SH-SY5Y (cell line): ENCODE results near the gene ULK4.

Source experiments
- GATA2 ChIP-seq: IDR thresholded peaks from 2 replicates; pipeline ENCODE4 v1.6.1; 2011; ENCODE audit warnings: mild to moderate bottlenecking, low read depth, low read length
- GATA3 ChIP-seq: IDR thresholded peaks from 2 replicates; pipeline ENCODE4 v1.6.1; 2011; ENCODE audit warnings: low read depth, mild to moderate bottlenecking, low read length, moderate library complexity

- TF ChIP-seq GATA2 (no peak), GATA3 (no peak)
These were observed 192.8 kb downstream of the ULK4 start for GRCh38 chr3:41769106-41769505.
